DMS53 treated with DMSO at 0.1 percent for 48 hours (cell line): ENCODE results near the gene REELD1.

Experiments
- DNase-seq: peaks from one replicate; lab custom pipeline; 2025; ENCODE audit not compliant: unreplicated experiment; lab: John Stamatoyannopoulos, UW

REELD1 gene

DNA sequence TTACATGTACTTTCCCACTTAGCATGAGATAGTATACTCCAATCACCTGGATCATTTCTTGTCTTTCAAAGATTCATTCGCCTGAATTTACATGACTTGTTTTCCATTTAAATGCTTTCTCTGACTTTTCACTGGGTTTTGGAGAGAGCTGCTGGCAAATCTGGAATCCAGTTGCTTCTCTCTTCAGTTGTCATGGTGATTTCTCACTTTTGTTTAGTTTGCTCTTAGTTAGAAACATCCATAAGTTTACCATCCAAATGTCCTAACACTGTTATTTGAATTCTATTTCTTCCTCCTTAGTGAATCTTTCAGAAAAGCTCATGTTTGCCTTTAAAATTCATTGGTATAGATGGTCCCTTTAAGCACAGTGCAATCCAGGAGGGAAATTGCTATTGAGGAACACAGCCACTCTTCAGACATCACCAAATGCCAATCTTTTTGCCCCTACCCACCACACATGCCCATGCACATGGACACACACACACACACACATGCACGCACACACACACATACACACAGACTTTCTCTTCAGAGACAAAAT is 51.7 kb downstream of the REELD1 start:
- no peak for DNase-seq

DNA sequence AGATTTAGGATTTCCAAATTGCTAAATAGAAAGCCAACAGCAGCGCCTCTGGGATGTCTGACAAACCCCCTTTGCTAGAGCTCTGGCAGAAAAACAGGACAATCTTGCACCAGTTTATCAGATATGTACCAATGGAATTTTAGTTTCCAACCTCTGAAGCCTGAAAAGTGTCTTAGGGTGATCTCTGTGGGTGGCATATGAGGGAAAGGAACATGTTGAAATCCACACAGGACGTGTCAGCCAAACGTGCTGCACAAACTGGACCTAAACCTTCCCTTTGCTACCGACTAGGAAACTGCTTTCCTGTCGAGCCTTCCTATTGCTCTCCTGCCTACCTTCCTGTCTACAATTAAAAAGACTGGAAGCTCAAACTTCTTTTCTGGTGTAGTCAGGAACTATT is 53.5 kb downstream of the REELD1 start:
- no peak for DNase-seq

DNA sequence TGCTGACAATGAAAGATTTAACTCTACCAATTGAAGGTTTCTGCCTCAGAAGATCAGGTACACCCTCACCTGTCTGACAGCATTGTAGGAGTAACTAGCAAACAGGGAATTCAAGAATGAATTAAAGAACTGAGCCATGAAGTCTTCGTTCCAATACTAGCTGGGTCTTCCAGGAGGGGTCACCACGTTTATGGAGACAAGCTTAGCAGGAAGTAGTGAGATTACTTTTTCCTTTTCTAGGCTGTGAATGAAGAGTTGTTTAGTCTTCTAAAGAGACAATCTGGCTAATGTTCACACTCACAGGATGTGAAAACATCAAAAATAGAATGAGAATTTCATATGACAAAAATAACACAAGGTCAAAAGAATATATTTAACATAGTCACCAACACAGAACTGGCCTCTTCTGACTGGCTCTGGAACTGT is 54.9 kb downstream of the REELD1 start:
- no peak for DNase-seq

DNA sequence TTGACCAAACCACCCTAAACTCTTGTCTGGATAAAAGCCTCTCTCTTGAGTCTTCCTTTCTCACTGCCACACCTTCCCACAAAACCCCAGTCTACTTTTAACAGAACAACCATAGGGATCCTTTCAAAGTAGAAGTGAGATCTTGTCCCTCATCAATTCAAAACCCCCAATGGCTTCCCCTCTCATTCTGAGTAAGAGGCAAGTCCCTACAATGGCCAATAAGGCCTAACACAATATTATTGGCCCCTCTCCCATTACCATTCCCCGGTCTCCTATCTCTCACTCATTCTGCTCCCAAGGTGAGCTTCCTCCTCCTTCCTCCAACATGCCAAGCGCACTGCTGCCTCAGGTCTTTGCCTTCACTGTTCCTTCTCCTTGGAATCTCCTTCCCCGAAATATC is 57.1 kb downstream of the REELD1 start:
- no peak for DNase-seq

DNA sequence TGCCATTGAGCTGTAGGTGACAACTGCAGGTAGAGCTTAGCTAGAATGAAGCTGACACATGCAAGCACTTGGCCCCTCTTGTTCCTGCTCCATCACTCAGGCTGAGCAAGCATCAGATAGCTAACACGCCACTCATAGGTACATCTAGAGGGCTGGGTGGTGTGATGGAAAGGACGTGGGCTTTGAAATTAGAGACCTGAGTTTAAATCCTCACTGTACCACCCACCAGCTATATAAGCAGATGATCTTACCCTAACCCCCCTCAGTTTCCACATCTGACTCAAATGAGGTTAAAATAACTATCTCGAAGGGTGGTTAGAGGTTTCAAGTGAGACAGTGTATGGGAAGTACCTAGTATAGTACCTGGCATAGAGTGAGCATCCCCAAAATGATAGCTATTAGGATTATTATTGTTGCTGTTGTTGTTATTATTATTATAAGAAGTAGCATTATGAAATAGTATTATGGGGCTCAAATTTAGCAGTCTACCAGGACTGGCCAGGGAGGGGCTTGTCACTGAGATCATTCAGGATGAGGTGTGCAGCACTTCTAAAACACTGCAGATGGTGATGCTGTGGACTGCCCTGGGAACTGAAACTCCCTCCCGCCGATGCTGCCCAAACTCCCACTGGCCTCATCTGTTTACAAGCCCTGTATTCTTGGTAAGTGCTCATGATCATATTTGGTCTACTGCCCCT is 59.0 kb downstream of the REELD1 start:
- DNase-seq = no peak

DNA sequence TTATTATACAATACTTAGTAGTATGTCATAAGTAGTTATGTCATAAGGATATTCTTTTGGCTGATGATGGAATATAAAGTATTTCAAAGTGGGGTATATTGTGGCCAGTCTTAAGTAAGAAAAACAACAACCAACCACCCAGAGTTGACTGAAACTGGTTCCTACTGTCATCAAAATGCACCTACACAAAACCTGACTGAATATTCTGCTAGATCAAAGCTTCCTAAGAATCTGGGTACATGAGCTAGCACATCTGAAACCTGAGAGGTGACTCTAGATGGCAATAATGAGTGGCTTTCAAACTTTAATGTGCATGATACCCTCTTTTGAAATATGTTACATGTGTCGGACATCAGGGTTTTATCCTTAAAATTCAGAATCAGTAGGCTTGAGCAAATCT is 60.4 kb downstream of the REELD1 start:
- DNase-seq = no peak

DNA sequence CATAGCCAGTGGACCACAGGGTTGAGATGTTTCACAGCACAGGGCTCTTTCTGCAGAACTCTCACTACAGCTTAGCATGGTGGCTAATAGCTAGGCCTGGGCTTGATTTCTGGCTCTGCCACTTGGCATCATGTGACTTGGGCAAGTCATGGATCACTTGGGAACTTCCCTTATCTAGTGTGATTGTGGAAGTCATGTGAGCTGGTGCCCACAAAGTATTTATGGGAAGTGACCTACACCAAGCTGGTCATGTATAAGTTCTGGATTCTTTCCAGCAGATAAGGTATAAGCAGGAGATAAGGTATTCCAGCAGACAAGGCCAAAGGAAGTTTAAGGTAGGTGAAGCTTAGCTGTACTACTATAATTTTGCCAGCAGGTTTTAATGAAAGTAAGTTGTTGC is 61.0 kb downstream of the REELD1 start:
- DNase-seq = no peak

DNA sequence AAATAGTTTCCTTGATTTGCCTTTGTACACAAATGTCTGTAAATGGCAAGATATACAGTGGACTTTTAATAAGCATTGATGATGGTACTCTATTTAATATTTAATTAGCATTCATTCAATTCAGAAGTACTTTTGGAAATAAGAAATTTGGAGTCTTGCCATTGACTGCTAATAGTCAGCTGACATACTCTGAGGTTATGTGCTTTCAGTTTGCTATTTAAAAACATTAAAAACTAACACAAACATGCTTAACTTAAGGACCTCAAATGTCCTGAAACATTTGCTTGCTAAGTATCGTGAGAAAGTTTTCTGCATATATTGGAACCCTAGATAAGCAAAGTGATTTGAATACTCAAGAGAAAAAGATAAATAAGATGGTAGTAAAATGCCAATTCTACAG is 64.6 kb downstream of the REELD1 start:
- no peak for DNase-seq
